Fibroblast of villous mesenchyme (primary cell): ENCODE data around the gene WDR64. TPM values are rescaled to one million over a fixed set of nuclear protein-coding genes. Genes with fewer than 3 reads are reported as not detected.
"Not testable (repeated sequence)": the region's sequence is repeated elsewhere in the genome, so short reads cannot be mapped to it uniquely, and the experiment has no call there.

Source experiments
- DNase-seq: peaks from one replicate; pipeline ENCODE4 v3.0.0-alpha.2; 2010; ENCODE audit warnings: low read depth
- H3K4me3 ChIP-seq: 2 replicates; pipeline ENCODE4 v1.5.1; 2011; ENCODE audit warnings: low read depth, mild to moderate bottlenecking, low read length
- total RNA-seq: library from RNA; depleted of rRNA; stranded (reverse); fragments of >200 nt; gene quantifications from 2 replicates; pipeline ENCODE4 v1.2.3, GENCODE V29; 2012
- TF ChIP-seq, protein P1 (sequence below): IDR thresholded peaks from 2 replicates; pipeline ENCODE4 v1.5.1; 2012; ENCODE audit warnings: low read depth, mild to moderate bottlenecking, low read length; ENCODE audit not compliant: insufficient read depth

WDR64 gene
- total RNA-seq, 1 donor: not detected

DNA sequence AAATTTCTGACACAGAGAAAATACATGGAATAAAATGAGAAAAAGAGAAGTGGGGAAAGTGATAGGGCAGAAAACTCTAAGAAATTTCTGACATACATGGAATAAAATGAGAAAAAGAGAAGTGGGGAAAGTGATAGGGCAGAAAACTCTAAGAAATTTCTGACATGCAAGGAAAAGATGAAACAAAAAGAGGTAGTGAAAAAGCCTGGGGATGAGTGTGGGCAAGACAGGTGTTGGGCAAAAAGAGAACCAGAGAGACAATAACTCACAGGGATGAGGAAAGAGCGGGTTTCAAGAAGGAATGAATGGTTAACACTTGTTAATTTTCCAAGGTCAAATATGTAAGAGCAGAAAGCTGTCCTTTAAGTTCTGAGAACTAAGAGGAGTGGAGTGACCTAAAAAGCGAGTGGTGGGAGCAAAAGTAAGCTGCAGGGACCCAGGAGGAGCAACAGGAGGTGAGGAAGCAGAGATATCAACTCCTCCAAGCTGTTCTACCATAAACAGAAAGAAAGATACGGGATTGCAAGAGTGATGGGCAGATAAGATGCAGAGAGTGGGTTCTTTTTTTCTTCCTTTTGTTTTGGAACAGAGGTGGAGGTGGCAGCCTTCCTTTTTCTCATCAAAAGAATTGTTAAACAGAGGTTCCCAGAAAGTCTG lies 166.0 kb downstream of the WDR64 start:
- no peak overlapping the region for H3K4me3 ChIP-seq
- TF ChIP-seq, protein P1, sequence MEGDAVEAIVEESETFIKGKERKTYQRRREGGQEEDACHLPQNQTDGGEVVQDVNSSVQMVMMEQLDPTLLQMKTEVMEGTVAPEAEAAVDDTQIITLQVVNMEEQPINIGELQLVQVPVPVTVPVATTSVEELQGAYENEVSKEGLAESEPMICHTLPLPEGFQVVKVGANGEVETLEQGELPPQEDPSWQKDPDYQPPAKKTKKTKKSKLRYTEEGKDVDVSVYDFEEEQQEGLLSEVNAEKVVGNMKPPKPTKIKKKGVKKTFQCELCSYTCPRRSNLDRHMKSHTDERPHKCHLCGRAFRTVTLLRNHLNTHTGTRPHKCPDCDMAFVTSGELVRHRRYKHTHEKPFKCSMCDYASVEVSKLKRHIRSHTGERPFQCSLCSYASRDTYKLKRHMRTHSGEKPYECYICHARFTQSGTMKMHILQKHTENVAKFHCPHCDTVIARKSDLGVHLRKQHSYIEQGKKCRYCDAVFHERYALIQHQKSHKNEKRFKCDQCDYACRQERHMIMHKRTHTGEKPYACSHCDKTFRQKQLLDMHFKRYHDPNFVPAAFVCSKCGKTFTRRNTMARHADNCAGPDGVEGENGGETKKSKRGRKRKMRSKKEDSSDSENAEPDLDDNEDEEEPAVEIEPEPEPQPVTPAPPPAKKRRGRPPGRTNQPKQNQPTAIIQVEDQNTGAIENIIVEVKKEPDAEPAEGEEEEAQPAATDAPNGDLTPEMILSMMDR: no peak
- no peak for DNase-seq

DNA sequence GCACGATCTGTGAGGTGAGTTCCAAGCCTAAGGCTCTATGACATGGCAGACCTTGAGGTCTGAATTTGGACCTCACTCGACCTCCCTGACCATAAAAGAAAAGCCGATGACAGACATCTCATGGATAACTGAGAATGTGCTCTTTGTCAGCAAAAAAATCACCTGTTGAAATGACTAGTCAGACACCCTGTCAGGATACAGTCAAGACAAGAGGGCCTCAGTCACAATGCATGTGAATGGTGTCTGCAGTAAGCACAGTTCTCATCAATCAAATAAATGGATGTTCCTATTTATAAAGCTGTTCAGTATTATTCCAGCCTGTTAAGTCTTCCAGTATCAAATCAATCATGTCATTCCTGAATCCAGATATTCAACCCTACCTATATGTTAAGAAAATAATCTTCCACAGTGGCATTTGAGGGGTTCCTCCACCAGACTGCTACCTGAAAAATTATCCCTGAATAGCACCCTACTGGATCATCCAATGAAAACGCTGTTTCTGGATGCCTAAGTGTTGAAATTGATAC lies 167.3 kb downstream of the WDR64 start:
- H3K4me3 ChIP-seq: no peak overlapping the region
- DNase-seq: no peak
- TF ChIP-seq, protein P1: no peak

DNA sequence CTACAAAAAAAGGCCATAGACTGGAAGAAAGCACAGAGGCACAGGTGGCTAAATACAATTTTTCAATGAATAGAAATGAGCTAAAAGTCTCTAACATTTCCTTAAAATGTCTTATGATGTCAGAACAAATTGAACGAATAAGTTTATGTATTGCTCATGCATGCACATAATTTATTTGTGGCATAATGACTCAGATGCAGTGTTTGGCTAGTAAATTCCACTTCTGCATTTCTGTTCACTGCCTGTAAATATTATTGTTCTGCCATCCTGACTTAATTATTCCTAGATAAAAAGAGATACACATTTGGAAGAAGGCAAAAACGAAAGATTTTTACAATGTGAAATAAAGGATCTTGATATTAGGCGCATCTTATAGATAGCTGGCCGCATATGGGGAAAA lies 169.3 kb downstream of the WDR64 start:
- DNase-seq: peak; percentile 56
- H3K4me3 ChIP-seq: no peak overlapping the region
- TF ChIP-seq, protein P1: no peak

DNA sequence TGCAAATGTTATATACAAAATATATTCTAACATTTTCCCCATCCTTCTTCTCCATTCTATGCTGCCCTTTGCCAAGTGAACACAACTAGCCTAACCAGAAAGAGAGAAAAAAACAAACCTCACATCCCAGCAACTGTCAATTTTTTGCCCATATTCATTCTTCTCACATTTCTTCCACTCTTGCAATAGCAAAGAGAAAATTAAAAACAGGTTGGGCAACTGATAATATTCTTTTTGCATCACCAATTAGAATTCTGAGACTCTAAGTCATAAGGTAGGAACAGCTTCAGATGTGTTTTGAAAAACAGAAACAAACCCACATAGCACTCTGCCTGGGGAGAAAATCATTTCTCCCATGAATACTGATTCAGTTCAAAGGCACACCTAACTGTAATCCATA lies 170.8 kb downstream of the WDR64 start:
- TF ChIP-seq, protein P1: no peak
- no peak for DNase-seq
- no peak overlapping the region for H3K4me3 ChIP-seq

DNA sequence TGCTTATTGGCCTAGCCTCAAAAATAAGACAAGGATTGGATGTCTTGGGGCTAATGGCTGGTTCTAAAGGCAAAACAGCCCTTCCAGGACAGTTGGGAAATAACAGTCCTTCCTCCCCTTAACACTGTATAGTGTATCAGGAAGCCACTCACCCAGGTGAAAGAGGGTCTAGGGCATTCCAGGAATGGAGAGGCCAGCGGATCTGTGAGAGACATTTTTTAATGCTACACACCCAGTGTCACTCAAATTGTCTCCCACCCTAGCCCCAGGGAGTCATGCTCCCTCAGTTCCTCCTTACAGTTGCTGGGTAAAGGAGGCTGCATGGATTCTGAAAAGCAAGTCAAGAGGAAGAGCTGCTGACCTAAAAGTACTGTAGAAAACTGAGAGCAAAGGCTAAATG lies 171.8 kb downstream of the WDR64 start:
- TF ChIP-seq, protein P1: no peak
- DNase-seq: no peak
- no peak overlapping the region for H3K4me3 ChIP-seq

DNA sequence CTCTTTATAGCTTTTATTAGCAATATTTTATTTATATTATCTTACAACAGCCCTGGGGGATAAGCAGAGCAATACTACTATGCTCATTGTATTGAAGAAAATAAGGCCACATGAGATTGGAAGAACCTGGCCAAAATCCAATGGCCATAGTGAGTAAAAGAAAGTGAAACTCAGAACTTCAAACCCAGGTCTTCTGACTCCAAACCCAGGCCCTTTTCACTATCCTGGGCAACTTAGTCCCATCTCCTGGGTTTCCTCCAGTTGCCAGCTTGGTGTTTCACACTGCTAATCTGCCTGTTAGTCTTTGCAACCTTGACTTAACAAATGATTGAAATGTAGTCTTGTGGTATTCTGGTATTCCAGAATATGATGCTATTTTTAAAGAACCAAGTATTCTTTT lies 173.5 kb downstream of the WDR64 start:
- no peak overlapping the region for H3K4me3 ChIP-seq
- DNase-seq: peak; percentile 43
- TF ChIP-seq, protein P1: no peak

DNA sequence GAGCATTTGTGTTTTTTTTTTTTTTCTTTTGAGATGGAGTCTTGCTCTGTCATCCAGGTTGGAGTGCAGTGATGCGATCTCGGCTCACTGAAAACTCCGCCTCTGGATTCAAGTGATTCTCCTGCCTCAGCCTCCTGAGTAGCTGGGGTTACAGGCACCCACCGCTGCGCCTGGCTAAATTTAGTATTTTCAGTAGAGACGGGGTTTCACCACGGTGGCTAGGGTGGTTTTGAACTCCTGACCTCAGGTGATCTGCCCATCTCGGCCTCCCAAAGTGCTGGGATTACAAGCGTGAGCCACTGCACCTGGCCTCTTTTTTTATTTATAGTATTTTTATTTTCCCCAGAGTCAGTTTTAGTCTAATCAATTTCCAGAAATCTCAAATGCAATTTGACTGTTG lies 174.5 kb downstream of the WDR64 start:
- H3K4me3 ChIP-seq, DNase-seq: not testable (repeated sequence)
